HG02642 (cell line): ENCODE measurements around the gene HADH.
"Not testable (repeated sequence)": the region's sequence is repeated elsewhere in the genome, so short reads cannot be mapped to it uniquely, and the experiment has no call there.

Experiments used
- ATAC-seq: cut with Tn5 transposase; IDR thresholded peaks from one replicate; pipeline ENCODE4 v1.9.1; 2021; ENCODE audit warnings: mild to moderate bottlenecking; ENCODE audit not compliant: unreplicated experiment, poor library complexity

Gene HADH

DNA sequence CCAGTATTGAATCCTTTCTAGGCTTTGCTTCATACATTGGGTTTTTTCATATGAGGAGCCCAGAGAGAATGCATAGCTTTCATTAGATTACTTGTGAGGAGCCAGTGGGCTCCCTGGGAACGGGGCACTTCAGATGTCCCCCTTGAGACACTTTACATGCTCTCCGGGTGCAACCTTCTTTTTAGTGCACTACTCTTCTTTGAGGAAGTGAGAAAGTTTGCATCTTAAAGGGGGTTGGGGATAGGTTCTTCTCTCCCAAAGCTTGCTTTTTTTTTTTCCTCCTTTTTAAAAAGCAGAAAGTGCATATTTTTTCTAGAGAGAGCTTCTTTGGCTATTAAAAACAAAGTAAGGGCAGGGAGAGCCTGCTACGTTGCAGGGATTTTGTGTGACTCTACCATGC is 4.3 kb downstream of the HADH start:
- ATAC-seq = peak; percentile 27

DNA sequence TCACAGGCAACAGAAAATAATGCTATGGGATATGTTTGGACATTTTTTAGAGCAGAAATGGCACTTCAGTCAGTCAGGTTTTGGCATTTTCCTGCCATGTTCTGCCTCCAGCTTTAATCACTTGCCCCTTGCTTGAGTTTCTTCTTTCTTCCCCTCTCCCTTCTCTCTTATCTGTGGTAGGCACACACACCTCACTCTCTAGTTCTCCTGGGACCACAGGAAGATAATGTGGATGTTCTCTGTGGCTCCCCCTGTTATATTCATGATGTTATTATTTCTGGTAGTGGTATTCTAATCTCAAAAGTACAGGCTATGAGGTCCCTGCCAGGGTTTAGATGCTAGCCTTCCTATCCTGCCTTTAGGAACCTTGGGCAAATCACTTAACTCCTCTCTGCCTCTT is 5.2 kb downstream of the HADH start:
- no peak for ATAC-seq

DNA sequence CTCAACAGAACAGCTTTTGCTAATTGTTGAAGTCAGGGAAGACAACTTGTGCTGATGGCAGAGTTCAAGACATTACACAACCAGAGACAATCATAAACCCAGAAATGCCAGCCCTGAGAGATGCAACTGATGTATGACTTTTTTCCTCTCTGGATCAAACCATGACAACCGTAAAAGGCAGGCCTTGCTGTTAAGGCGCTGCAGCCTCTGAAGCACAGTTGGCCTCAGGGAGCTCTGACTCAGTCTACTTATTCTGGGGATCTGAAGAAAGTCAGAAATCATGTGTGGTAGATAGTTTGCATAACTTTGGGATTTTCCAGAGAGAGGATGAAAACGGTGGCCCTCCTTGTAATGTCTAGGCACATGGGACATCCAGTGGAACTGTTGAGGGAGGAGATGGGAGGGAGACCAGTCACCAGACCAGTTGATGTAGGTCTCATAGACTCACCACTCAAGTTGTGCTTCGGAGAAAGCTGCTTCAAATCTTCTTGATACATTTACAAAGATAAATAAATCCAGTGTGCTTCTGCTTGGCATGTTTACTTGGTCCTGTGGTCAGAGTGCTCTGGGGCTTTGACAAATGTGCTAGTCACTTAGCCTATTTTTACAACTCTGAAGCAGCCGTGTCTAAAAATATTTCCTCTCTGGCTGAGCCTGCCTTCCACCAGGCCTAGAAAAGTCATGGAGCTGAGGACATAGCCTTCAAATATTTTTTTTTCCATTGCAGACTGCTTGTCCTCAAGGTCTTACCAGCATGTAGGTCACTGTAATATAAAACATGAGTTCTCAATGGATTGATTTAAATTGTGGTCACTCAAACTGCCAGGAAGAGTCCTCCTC is 7.5 kb downstream of the HADH start:
- ATAC-seq = no peak

DNA sequence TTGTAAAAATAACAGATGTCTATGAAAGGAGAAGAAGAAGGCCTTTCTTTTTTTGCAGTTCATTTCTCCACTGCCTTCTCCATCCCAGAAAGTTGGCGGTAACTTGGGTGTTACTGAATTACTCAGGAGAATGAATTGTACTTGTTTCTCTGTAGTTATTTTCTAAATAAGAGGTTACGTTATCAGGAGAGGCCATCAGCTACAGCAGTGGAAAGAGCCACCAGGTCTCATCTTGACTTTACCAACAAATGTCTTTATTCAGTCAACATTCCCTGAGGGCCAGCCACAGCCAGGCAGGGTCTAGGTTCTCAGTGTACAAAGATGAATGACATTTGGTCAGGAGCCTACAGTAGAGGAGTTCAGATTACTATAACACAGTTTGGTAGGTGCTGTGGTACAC is 8.1 kb downstream of the HADH start:
- ATAC-seq = no peak

DNA sequence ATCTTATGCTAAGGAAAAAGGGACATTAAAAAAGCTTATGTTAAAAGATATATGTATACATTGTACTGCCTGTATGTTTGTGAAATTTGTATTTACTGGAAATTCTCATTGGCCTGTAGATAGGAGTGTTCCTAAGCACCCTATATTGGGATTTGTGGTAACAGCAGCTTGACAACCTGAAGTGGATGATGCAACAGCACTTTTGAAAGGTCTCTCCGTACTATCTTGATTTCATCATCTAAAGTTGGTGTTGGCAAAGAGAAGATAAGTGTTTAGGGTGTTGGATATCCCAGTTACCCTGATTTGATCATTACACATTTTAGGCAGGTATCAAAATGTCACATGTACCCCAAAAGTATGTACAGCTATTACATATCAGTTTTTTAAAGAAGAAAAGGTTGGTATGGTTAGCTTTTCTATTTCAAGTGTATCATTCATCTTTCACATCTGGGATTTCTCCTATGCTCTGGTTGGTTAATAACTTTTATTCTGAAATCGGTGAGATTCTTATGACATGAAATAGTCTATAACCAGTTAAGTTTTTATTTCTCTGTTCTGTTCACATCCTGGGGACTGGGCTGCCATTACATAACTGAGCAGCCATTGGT is 10.3 kb downstream of the HADH start:
- ATAC-seq = no peak

DNA sequence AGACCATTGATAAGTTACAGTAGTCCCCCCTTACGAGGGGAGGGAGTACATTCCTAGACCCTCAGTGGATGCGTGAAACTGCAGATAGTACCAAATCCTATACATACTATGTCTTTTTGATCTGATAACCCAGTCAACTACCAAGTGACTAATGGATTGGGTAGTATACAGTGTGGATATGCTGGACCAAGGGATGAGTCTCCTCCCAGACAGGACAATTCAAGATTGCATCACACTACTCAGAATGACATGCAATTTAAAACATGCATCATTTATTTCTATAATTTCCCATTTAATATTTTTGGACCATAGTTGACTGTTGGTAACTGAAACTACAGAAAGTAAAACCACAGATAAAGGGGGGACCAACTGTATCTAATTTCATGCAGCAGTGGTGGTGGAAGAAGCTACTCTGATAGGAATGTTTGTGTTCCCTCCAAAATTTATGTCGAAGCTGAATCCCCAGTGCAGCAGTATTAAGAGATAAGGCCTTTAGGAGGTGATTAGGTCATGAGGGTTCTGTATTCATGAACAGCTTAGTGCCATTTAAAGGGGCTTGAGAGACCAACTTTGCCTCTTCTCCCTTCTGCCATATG is 11.9 kb downstream of the HADH start:
- no peak for ATAC-seq

DNA sequence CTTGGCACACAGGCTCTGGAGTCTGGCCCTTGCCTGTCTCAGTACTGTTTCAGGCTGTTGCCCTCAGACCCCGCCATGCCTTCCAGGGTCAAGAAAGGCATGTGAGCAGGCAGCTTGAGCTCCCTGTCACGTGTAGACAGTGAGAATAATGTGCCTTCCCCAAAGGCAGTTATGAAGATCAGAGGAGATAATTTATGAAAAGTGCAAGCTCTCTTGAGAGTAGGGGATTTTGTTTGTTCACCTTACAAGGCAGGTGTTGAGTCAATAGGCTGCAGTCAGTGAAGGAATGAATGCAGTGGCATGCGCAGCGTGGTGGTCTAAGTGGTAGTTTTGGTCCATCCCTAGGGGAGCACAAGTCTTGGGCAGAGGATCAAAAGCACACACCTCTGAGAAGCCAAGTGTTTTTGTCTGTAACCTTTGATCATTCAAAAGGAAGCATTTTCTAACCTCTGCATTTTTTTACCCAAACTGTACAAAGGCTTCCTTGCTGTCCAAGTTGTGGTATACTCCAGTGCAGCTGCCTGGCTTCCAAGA is 14.4 kb downstream of the HADH start:
- peak; percentile 41 for ATAC-seq

DNA sequence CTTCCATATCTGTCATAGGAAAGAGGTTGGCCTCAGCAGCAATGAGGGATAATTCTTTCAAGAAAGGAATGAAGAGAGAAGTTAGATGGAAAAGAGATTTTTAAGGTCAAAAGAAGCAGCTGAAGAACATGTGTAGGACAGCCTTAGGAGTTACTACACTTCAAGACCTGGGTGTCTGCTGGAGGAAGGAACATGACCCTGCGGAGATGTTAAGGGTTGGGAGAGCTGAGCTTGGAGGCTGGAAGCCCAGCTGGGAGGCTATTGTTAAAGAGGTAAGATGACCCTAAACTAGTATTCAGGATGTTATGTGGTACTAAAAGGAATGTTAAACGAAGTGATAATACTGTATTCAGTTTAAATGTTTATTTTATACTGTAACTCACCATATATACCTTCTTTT is 15.0 kb downstream of the HADH start:
- no peak for ATAC-seq

DNA sequence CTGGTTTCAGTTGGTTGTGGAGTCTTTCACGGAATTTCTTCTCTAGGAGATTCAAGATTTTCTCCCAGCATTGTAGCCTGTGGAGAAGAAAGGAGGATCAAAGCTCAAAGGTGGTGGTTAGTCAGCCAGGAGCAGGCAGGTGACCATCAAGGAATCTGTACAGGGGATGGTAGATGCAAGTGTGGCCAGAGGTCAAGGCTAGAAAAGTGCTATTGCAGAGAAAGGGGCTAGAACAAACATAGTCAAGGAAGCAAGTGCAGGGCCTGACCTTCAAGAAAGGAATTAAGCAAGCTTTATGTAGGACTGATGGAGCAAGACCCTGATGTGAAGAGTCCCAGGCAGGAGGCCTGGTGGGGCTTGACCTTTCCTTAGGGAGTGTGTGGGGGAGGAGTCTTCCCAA is 16.1 kb downstream of the HADH start:
- ATAC-seq = no peak

DNA sequence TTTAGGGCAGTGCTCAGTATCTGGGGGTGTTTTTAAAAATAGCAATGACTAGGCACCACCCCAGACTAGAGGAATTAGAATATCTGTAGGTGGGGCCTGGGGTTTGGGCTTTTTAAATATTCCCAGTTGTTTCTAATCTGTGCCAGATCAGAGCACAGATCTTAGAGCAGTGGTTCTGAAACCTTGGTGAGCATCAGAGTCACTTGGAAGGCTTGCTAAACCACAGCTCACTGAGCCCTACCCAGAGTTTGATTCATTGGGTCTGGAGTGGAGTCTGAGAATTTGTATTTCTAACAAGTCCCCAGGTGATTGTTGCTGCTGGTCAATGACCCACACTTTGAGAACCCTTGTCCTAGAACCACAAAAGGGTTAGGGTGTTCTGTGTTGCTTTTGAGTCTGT is 16.7 kb downstream of the HADH start:
- ATAC-seq = no peak

DNA sequence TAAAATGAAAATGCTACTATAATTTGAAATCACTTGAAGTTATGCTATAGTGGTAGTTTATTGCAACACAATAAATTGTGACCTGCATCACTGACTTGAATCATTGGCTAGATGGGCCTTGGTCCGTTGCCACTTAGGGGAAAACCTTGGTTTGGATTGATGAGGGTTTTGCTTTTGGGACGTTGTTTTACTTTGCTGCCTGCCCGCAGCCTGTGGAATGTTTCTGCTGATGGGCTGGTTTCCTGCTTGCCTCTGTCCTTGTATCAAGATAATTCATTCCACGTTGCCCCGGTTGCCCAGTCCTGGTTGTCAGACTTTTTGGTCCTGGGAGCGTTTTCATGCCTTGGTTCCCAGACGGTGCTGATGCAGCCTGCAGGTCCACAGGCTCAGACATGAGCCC is 18.3 kb downstream of the HADH start:
- ATAC-seq = no peak

DNA sequence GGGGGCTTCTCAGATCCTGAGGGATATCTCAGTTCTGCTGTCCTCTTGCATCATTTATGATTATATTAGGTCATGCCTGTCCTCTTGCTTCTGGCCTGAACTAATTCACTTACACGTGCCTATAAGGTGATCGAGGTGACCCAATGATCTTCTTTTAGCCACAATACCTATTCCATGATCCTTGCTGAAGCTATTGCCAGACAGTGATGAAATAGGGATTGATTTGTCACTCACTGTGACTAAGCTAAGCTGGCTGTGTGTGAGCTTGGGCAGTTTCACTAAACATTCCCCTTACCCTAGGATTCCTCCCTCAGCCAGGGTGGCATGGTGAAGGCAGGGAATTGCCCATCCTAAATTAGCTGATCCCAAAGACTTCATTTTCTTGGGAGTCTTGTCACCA is 19.0 kb downstream of the HADH start:
- ATAC-seq = no peak

DNA sequence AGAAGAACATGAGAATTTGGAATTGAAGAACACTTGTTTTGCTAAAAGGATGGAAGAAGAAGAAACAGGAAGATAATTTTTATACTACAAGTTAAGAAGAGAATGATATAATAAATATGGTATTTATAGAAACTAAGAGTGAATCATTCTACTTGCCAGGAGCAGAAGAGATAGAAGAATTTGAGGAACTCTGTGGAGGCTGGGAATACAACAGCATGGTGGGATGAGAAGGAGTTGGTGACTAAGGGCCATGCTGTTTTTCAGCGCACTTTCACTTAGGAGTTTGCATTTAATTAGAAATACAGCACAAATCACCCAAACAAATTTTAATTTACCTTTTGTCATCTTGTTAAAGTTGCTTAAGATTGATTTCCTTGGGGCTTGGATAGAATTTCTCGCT is 20.5 kb downstream of the HADH start:
- ATAC-seq = no peak

DNA sequence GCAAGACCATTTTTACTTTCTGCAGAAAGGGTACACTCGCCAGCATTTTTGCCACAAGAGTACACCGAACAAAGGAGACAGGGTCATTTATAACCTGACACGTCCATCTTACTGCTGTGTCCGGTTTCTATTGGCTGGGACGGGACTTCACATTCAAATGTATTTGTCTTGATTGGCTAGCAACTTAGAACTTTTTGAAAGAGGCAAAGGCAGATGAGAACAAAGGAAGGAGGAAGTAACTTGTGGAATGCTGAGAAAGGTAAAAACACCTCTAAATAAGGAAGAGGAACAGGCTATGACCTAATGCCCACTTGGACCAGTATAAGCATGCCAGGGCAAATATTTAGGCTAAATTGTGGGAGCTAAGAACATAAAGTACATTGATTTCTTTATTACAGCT is 22.7 kb downstream of the HADH start:
- ATAC-seq = not testable (repeated sequence)

DNA sequence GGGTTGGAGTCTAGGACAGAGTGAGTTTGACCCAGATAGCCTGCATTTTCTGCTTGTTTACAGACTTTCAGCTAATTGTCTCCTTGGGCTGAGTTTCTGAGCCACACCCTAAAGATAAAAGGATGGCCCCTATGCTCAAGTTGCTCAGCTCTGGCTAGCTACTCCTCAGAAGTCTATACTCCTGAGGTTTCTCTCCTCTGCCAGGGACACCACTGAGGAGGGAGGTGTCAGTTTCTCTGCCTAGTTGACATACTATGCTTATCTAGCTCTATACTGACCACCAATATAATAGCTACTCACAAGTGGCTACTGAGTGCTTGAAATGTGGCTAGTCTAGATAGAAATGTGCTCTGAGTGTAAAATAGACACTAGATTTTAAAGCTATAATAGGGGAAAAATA is 23.6 kb downstream of the HADH start:
- no peak for ATAC-seq

DNA sequence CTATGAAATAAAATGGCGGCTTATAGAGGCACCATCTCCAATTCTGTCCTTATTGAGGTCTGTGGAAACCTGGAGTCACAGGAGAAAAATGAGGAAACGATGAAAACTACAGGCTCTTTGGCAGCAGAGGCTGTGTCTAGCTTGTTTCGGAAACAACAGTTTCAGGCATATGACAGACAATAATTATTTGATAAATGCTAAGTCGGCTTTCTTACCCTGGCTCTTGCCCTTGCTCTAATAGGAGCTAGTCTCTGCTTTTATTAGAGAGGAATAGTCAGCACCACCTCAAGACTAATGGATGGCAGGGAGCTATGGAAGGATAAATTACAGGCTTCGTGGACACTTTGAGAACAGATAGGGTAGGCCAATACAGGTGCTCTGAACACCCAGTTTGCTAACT is 24.3 kb downstream of the HADH start:
- no peak for ATAC-seq

DNA sequence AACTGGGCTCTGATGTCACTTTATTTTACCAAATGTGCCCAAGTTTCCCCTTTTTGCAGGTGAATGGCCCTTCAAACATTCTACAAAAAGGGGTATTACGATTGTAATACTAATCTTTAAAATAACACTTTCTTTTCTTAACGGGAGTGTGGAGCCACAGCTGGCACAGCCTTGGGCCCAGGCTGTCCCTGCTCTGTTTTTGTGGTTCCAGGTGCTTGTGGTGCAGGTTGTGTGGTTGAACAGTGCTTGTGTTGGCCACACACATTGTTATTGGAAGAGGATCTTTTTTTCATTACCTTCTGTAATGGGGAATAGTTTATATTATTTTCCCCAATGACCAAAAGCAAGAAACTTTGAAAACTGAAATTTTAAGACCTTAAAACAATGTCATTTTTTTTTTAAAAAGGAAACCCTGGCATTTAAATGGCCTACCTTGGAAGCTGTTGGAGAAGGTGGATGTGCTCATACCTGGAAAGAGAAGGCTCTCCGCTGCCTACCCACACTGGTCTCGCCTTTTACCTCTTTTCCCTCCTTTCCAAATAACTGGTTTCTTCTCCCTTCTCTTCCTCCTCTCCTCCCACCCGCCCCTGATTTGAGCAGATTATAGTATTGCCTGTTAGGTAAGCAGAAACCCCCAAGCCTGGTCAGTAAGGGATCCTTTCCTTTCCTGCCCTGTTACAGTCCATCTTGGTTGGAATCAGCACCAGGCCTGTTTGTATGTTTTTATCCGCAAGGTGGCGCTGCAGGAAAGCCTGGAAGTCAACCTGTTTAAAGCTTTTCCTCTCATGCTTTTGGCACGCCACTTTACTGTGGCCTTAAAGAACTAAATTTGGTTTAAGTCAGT is 28.6 kb downstream of the HADH start:
- ATAC-seq = peak; percentile 72

DNA sequence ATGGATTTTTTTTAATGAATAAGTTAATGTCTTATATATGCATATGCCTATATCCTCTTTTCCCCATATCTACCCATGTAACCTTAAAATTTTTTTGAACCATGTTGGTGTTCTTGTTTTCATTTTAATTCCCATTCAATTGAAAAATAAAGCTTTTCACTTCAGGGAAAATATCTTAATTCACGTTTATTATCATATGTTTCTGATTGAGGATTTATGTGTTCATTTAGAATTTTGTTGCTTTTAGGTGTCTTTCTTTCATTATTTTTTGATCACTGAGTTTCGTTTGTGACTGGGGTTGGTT is 29.1 kb downstream of the HADH start:
- ATAC-seq = no peak

DNA sequence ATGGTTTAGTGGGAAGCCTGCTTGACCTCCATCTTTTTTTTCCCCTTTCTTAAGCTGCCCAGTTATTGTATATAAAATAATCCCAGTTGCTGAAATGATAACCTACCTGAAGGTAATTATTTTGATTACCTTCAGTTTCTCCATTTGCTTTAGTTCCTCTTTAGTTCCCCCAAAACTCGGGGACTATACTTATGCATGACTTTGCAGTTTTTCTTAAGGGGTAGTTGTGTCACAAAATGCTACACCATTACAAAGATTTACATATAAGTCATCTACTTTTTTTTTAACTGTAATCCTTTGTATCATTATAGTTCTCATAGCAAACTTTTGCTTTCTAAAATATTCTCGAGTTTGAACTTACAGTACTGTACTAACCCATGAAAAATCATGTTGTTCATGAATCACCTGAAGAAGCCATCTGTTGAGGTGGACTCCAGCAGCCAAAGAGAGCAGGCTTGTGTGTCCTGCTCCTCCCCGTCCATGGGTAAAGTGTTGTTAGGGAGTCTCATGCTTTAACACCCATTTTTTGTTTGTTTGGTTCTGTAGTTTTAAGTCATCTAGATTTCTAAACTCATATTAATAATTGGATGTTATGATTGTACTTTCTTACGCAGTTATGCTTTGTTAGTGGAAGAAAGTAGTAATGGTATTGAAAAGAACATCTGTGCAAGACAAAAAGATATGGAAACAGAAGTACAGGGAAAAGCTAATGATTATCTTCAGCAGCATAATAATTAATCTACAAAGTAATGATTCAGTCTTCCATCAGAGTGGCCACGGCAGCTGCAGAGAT is 34.6 kb downstream of the HADH start:
- no peak for ATAC-seq

DNA sequence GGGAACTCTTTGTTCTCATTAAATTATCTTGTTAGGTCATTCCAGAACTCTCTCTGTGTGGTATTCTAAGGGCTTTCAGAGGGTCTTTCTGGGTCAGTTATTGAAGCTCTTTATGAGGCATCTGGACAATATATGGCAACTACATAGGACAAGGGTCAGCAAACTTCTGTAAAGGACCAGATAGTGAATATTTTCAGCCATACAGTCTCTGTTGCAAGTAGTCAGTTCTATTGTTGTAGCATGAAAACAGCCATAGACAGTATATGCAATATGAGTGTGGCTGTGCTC is 35.1 kb downstream of the HADH start:
- no peak for ATAC-seq
